Spleen (tissue), 7 donors: ENCODE measurements around the gene CCNL1.

ENCODE experiments used
- POLR2A ChIP-seq, 3 donors: fragments of 450-650 bp; IDR thresholded peaks; one replicate each; pipeline ENCODE4 v1.5.1; 2017; ENCODE audit warnings: antibody characterized with exemption in 3 of 3, mild to moderate bottlenecking in 1 of 3
- TF ChIP-seq, protein P1 (sequence below), 11 experiments: fragments of 200-600 bp in 7 of 11; fragments of 450-650 bp in 4 of 11; sonication (generic) in 4 of 11; IDR thresholded peaks in 8 of 11; conservative IDR thresholded peaks in 3 of 11; 1 replicate in 7 of 11; 2 replicates in 4 of 11; pipeline versions ENCODE4 v1.4.0 to v1.8.0; 2016 to 2021; ENCODE audit warnings: antibody characterized with exemption in 11 of 11, inconsistent platforms in 4 of 11, mild to moderate bottlenecking in 1 of 11
- donor health status: DM: no; HTN: no; CAD: no; lungs with moderate emphysema.
- donor health status: DM: no; HTN: no; CAD: no.
- donor health status: DM: no; HTN: no; CAD: no.

DNA sequence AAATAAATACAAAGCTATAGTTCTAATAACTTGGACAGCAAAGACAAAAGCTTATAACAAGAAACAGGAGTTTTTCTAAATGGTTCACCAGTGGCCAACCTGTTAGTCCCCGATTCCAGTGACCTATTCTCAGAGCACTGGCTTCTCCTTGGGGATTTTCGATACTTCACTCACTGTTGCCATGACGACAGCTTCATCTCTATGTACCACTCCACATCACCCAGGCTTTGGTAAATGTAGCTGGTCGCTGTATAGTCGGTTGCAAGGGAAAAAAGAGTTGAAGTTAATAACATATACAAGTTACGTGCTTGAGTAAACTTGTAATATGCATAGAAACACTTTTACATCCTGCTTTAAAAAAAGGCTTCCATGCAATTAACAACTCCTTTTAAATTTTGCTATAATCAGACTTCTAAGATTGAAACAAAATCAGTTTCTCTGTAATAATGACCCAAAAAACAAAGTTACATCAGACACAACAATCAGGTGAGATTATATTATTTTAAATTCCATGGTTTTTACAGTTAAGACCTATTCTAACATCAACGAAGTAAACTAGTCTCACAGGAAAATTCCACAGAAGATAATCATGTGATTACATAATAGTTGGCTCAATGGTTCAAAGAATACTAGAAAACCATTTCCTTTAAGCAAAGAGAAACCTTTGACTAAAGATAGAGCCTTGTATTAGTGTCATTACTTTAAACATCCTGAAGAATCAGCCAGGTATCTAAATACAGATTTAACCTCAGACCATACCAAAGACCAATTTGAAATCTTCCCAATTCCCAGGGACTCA, 2.9 kb downstream of the CCNL1 start:
- no peak for TF ChIP-seq POLR2A (IDR thresholded peaks at IDR 0.05)
- TF ChIP-seq, protein P1, sequence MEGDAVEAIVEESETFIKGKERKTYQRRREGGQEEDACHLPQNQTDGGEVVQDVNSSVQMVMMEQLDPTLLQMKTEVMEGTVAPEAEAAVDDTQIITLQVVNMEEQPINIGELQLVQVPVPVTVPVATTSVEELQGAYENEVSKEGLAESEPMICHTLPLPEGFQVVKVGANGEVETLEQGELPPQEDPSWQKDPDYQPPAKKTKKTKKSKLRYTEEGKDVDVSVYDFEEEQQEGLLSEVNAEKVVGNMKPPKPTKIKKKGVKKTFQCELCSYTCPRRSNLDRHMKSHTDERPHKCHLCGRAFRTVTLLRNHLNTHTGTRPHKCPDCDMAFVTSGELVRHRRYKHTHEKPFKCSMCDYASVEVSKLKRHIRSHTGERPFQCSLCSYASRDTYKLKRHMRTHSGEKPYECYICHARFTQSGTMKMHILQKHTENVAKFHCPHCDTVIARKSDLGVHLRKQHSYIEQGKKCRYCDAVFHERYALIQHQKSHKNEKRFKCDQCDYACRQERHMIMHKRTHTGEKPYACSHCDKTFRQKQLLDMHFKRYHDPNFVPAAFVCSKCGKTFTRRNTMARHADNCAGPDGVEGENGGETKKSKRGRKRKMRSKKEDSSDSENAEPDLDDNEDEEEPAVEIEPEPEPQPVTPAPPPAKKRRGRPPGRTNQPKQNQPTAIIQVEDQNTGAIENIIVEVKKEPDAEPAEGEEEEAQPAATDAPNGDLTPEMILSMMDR (IDR thresholded peaks at IDR 0.05 in 8 of 11, conservative IDR thresholded peaks at IDR 0.05 in 3 of 11) = no peak
